KMS-11 (cell line): Measurements from ENCODE around the gene TDRD9.

Experiments used
- H2AFZ ChIP-seq: fragments of 200-600 bp; sonication (generic); 2 replicates; pipeline ENCODE4 v1.6.1; 2016; ENCODE audit warnings: antibody characterized with exemption, mixed run types, low read depth
- H3K27ac ChIP-seq: fragments of 200-600 bp; sonication (generic); 2 replicates; pipeline ENCODE4 v1.6.1; 2016; ENCODE audit warnings: mild to moderate bottlenecking, mixed run types
- H3K27me3 ChIP-seq: fragments of 200-600 bp; sonication (generic); 2 replicates; pipeline ENCODE4 v1.6.1; 2017; ENCODE audit warnings: mild to moderate bottlenecking, low read depth, mixed run types, moderate library complexity; ENCODE audit not compliant: insufficient read depth
- H3K36me3 ChIP-seq: fragments of 200-600 bp; sonication (generic); 2 replicates; pipeline ENCODE4 v1.6.1; 2017; ENCODE audit warnings: mild to moderate bottlenecking, mixed run types; ENCODE audit not compliant: insufficient read depth
- H3K4me1 ChIP-seq: fragments of 200-600 bp; sonication (generic); 2 replicates; pipeline ENCODE4 v1.6.1; 2016; ENCODE audit warnings: mild to moderate bottlenecking, low read depth, mixed run types; ENCODE audit not compliant: poor library complexity, severe bottlenecking
- H3K4me2 ChIP-seq: fragments of 200-600 bp; sonication (generic); 2 replicates; pipeline ENCODE4 v1.7.0; 2016; ENCODE audit warnings: mild to moderate bottlenecking, mixed run types
- H3K4me3 ChIP-seq: fragments of 200-600 bp; sonication (generic); IDR thresholded peaks from 2 replicates; pipeline ENCODE4 v1.6.1; 2017; ENCODE audit warnings: low read depth, low read length, mixed read lengths; ENCODE audit not compliant: insufficient read depth
- H3K79me2 ChIP-seq: fragments of 200-600 bp; sonication (generic); 2 replicates; pipeline ENCODE4 v1.6.1; 2016; ENCODE audit warnings: low read depth, mixed run types; ENCODE audit not compliant: insufficient read depth
- H3K9ac ChIP-seq: fragments of 200-600 bp; sonication (generic); 2 replicates; pipeline ENCODE4 v1.6.1; 2016; ENCODE audit warnings: mild to moderate bottlenecking, mixed run types
- H4K20me1 ChIP-seq: fragments of 200-600 bp; sonication (generic); 2 replicates; pipeline ENCODE4 v1.6.1; 2016; ENCODE audit warnings: mild to moderate bottlenecking, mixed run types; ENCODE audit not compliant: insufficient read depth
- CTCF ChIP-seq: fragments of 200-600 bp; sonication (generic); conservative IDR thresholded peaks from 2 replicates; pipeline ENCODE4 v1.6.1; 2017; ENCODE audit warnings: low read depth, mild to moderate bottlenecking, antibody characterized with exemption, low read length, moderate library complexity, mixed read lengths

The TDRD9 gene

GRCh38 chr14:103891667-103892215 is 36.5 kb upstream of the TDRD9 start:
- no peaks in the 10 kb centered on the region for H3K79me2 ChIP-seq
- TF ChIP-seq CTCF: no peak
- H3K27me3 ChIP-seq: no peaks in the 10 kb centered on the region
- H3K36me3 ChIP-seq: no peaks in the 10 kb centered on the region
- H2AFZ ChIP-seq: no peak overlapping the region
- H3K4me1 ChIP-seq: no peaks in the 10 kb centered on the region
- no peak overlapping the region for H3K4me2 ChIP-seq
- no peaks in the 10 kb centered on the region for H4K20me1 ChIP-seq
- no peak overlapping the region for H3K9ac ChIP-seq
- no peak overlapping the region for H3K27ac ChIP-seq
- H3K4me3 ChIP-seq: no peak overlapping the region

- H3K36me3 ChIP-seq: no peaks in the 10 kb centered on the region
- H3K4me3 ChIP-seq: no peak overlapping the region
- no peaks in the 10 kb centered on the region for H4K20me1 ChIP-seq
- no peaks in the 10 kb centered on the region for H3K4me1 ChIP-seq
- H3K27me3 ChIP-seq: no peaks in the 10 kb centered on the region
- no peak overlapping the region for H3K9ac ChIP-seq
- H3K79me2 ChIP-seq: no peaks in the 10 kb centered on the region
- H2AFZ ChIP-seq: no peak overlapping the region
- no peak overlapping the region for H3K27ac ChIP-seq
- no peak for TF ChIP-seq CTCF
- H3K4me2 ChIP-seq: no peak overlapping the region
These were observed 36.0 kb upstream of the TDRD9 start for GRCh38 chr14:103892247-103892646.

- Histone ChIP-seq H2AFZ (no peak overlapping the region), H3K27ac (no peak overlapping the region), H3K4me2 (no peak overlapping the region)
These were observed 34.1 kb upstream of the TDRD9 start for GRCh38 chr14:103894034-103894722.

GRCh38 chr14:103894723-103895059 is 33.6 kb upstream of the TDRD9 start:
- Histone ChIP-seq H3K27me3 (no peaks in the 10 kb centered on the region), H2AFZ (no peak overlapping the region), H3K4me2 (no peak overlapping the region), H3K4me1 (no peaks in the 10 kb centered on the region), H3K9ac (no peak overlapping the region), H3K4me3 (no peak overlapping the region), H4K20me1 (no peaks in the 10 kb centered on the region), H3K79me2 (no peaks in the 10 kb centered on the region), H3K27ac (no peak overlapping the region), H3K36me3 (no peaks in the 10 kb centered on the region)
- TF ChIP-seq CTCF: no peak

More at GRCh38 chr14:103894034-103894722, 34.1 kb upstream of the TDRD9 start:
- no peak for TF ChIP-seq CTCF
- no peaks in the 10 kb centered on the region for H4K20me1 ChIP-seq
- no peaks in the 10 kb centered on the region for H3K79me2 ChIP-seq
- no peak overlapping the region for H3K9ac ChIP-seq
- H3K36me3 ChIP-seq: no peaks in the 10 kb centered on the region
- H3K4me3 ChIP-seq: no peak overlapping the region
- H3K27me3 ChIP-seq: no peaks in the 10 kb centered on the region
- H3K4me1 ChIP-seq: no peaks in the 10 kb centered on the region
